ENCODE measurements around the gene EIF3A.
"Not testable (repeated sequence)": the region's sequence is repeated elsewhere in the genome, so short reads cannot be mapped to it uniquely, and the experiment has no call there.

The EIF3A gene

DNA sequence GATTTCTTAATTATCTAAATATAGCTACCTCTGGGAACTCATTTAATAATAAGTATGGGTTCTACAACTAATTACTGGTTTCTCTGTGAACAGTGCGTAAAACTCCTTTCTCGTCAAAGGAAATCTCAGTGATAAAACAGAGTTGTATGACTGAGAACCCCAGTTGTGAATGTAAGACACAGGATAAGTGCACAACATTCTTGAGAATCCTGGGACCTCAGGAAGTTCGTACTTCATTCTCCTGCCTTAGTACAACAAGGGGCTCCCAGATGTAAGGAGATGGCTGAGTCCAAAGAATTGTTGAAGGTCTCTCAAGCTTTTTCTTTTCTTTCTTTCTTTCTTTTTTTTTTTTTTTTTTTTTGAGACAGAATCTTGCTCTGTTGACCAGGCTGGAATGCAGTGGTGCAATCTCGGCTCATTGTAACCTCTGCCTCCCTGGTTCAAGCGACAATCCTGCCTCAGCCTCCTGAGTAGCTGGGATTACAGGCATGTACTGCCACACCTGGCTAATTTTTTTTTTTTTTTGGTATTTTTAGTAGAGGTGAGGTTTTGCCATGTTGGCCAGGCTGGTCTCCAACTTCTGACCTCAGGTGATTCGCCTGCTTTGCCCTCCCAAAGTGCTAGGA, 35.8 kb upstream of the EIF3A start:
- TF ChIP-seq, protein P1, sequence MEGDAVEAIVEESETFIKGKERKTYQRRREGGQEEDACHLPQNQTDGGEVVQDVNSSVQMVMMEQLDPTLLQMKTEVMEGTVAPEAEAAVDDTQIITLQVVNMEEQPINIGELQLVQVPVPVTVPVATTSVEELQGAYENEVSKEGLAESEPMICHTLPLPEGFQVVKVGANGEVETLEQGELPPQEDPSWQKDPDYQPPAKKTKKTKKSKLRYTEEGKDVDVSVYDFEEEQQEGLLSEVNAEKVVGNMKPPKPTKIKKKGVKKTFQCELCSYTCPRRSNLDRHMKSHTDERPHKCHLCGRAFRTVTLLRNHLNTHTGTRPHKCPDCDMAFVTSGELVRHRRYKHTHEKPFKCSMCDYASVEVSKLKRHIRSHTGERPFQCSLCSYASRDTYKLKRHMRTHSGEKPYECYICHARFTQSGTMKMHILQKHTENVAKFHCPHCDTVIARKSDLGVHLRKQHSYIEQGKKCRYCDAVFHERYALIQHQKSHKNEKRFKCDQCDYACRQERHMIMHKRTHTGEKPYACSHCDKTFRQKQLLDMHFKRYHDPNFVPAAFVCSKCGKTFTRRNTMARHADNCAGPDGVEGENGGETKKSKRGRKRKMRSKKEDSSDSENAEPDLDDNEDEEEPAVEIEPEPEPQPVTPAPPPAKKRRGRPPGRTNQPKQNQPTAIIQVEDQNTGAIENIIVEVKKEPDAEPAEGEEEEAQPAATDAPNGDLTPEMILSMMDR (IDR thresholded peaks at IDR 0.05; ENCODE audit: extremely low read depth, missing control alignments) = no peak
- DNase-seq (ENCODE audit: low spot score) = no peak

DNA sequence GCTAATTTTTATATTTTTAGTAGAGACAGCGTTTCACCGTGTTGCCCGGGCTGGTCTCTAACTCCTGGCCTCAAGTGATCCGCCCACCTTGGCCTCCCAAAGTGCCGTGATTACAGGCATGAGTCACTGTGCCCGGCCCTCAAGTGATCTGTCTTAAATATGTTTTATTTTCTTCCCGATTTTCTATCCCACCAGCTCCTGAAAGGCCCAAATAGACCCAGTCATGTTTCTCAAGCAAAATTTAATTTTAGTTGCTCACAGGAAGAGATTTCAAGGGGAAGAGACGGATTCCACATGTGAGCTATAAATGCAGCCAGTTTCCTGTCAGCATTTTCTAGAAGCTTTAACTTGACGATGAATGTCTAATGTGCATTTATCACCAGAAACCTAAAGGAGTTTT, 35.3 kb upstream of the EIF3A start:
- TF ChIP-seq, protein P1 (IDR thresholded peaks at IDR 0.05; ENCODE audit: extremely low read depth, missing control alignments) = no peak

DNA sequence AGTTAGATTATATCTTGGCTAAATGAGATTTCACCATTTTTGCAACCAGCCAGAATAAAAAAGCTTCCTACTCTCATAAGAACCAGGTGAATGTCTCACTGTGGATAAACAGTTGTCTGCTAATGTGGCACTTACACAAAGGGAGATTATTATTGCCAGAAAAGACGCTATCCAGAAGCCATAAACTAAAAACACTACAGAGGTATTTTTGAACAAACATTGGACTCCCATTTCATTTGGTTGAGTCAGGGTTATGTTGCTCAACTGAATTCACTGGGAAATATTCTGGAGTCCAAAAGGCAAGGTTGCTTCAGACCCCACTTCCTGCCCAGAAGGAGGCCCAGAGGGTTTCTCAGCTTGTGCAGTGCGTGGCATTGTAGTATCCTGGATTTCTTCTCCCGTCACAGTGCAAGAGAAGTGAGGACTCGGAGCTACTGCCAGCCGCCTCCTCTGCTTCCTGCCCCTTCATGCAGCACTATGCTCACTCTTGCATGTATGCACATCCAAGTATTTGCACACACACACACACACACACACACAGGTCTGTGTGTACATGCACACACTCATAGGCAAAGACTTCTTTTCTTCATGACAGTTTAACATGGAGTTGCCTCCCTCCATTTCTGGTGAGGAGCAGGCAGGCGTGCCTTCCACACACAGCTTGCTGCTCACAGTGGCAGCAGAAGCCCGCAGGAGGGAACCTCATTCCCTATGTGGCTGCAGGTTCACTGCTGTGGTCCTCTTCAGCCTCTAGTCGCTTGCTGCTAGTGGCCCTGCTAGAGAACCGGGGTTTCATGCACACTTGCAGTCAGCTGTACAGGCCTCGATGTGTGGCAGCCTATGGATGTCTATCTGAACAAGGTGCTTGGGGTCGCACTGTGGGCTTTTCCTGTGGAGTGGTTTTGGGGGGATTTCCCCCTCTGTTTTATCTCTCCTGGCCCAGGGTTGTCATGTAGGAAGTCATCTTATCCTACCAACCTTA, 33.4 kb upstream of the EIF3A start:
- TF ChIP-seq, protein P1 (IDR thresholded peaks at IDR 0.05; ENCODE audit: extremely low read depth, missing control alignments) = no peak
- no peak for DNase-seq (ENCODE audit: low spot score)

More for the DNA sequence above, 35.3 kb upstream of the EIF3A start:
- no peak for DNase-seq (ENCODE audit: low spot score)

DNA sequence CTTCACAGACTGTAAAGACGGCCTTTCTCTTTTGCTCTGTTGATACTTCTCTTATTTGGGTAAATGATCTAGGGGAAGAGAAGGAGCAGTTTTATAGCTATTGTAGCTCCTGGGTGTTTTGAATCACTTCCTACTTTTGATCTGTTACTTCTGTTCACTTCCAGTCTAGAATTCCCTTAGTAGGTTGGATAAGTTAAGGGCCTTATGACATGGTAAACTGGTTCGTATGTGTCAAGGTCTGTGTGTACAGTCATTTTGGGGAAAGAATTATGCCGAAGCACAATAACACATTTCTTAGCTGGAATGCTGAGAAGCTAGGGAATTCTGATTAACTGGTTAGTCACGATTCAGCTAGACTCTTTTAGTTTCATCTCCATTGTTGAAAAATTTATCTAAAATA, 31.4 kb upstream of the EIF3A start:
- no peak for DNase-seq (ENCODE audit: low spot score)
- TF ChIP-seq, protein P1 (IDR thresholded peaks at IDR 0.05; ENCODE audit: extremely low read depth, missing control alignments) = no peak

DNA sequence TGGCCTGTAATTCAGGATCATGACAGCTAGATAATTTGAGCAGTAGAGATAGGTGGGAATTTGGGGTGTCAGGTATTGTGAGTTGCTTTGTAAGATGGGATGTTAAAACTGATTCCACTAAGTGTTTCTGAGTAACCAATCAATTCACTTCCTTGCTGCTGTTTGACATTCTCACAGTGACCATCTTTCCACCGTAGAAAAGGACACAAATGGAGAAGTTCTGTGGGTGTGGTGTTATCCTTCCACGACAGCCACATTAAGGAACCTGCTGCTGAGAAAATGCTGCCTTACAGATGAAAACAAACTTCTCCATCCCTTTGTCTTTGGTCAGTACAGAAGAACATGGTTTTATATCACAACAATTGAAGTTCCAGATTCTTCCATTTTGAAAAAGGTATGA, 27.2 kb upstream of the EIF3A start:
- not testable (repeated sequence) for DNase-seq (ENCODE audit: low spot score)

DNA sequence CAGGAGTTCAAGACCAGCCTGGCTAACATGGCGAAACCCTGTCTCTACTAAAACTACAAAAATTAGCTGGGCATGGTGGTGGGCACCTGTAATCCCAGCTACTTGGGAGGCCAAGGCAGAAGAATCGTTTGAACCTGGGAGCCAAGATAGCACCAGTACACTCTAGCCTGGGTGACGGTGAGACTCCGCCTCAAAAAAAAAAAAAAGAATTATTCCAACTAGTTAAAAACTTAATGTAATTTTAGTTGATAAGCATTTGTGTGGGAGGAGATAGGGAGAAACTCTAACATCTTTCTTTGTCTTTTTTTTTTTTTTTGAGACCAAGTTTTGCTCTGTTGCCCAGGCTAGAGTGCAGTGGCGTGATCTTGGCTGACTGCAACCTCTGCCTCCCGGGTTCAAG, 26.5 kb upstream of the EIF3A start:
- not testable (repeated sequence) for DNase-seq (ENCODE audit: low spot score)

DNA sequence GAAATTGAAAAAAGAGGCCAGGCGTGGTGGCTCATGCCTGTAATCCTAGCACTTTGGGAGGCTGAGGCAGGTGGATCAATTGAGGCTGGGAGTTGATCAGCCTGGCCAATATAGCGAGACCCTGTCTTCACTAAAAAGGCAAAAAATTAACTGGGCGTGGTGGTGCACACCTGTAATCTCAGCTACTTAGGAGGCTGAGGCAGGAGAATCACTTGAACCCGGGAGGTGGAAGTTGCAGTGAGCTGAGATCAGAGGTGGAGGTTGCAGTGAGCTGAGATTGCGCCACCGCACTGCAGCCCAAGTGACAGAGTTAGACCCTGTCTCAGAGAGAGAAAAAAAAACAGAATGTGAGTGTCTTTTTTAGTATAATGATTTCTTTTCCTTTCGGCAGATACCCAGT, 25.3 kb upstream of the EIF3A start:
- not testable (repeated sequence) for DNase-seq (ENCODE audit: low spot score)

DNA sequence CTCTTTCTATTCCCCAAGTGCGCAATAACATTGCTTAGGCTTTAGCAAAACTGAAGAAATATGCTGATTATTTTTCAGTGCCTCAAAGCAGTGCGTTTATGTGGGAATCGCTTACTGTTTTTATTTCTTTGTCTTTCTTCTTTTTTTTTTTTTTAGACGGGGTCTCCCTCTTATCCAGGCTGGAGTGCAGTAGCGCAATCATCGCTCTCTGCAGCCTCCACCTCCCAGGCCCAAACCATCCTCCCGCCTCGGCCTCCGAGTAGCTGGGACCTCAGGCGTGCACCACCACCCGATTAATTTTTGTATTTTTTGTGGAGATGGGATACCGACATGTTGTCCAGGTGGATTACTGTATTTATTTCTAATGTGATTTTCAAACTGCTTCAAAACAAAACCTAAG, 24.5 kb upstream of the EIF3A start:
- DNase-seq (ENCODE audit: low spot score) = no peak
- TF ChIP-seq, protein P1 (IDR thresholded peaks at IDR 0.05; ENCODE audit: extremely low read depth, missing control alignments) = no peak

DNA sequence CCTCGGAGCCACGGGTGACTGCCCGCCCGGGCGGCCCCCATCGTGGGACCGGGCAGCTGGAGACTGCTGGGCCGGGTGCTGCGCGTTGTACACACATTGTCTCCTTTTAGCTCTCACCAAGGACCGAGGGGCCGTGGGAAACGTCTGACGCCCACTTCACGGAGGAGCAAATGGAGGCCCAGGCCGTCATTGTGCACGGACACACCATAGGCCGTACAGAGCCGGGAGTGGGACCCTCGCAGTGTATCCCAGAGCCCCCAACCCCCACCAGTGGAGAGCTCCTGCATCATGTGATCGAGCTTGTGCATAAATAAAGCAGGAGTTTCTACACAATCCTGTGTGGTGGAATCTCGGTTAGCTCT, 24.0 kb upstream of the EIF3A start:
- TF ChIP-seq, protein P1 (IDR thresholded peaks at IDR 0.05; ENCODE audit: extremely low read depth, missing control alignments) = no peak
- no peak for DNase-seq (ENCODE audit: low spot score)

All from GM20000 (cell line).